SK-N-SH (cell line): ENCODE results near the gene GOLGA6C. TPM values are rescaled to one million over a fixed set of nuclear protein-coding genes. Genes with fewer than 3 reads are reported as not detected.

Experiments
- CTCF ChIA-PET: fragments of 300-600, 350-600 bp; formaldehyde crosslinking; extraction: SDS; loops from one replicate; lab custom pipeline; 2021; lab: Yijun Ruan, JAX
- POLR2A ChIA-PET: fragments of 350-600 bp; sonication (Branson Sonifier 250); formaldehyde crosslinking; extraction: SDS; loops from one replicate; lab custom pipeline; 2020; ENCODE audit warnings: antibody characterized with exemption, inconsistent platforms; lab: Yijun Ruan, JAX
- DNase-seq: peaks from one replicate; pipeline ENCODE4 v3.0.0; 2012
- H2AFZ ChIP-seq: fragments of 200-600 bp; sonication (generic); 2 replicates; pipeline ENCODE4 v1.8.1; 2016; ENCODE audit warnings: antibody characterized with exemption, mild to moderate bottlenecking, low read depth
- H3F3A ChIP-seq: fragments of 200-600 bp; sonication (generic); replicated peaks from 2 replicates; pipeline ENCODE3; 2016; ENCODE audit warnings: antibody characterized with exemption, mild to moderate bottlenecking; ENCODE audit not compliant: insufficient read depth
- H3K27ac ChIP-seq, 2 experiments: fragments of 200-500 bp in 1 of 2; fragments of 200-600 bp in 1 of 2; sonication (Bioruptor generic) in 1 of 2; sonication (generic), shearing (Covaris generic) in 1 of 2; 2 replicates each; pipeline versions ENCODE4 v1.5.1 to v1.6.1; 2014 to 2016; ENCODE audit warnings: low read depth in 2 of 2, inconsistent platforms in 1 of 2, low read length in 1 of 2, mild to moderate bottlenecking in 1 of 2, mixed read lengths in 1 of 2
- H3K27me3 ChIP-seq: fragments of 200-600 bp; sonication (generic), shearing (Covaris generic); 2 replicates; pipeline ENCODE4 v1.6.1; 2016; ENCODE audit warnings: mixed run types; ENCODE audit not compliant: insufficient read depth
- H3K36me3 ChIP-seq, 2 experiments: fragments of 200-500 bp in 1 of 2; fragments of 200-600 bp in 1 of 2; sonication (Bioruptor generic) in 1 of 2; sonication (generic) in 1 of 2; replicated peaks in 1 of 2; 2 replicates each; pipeline versions ENCODE3 to v1.5.1; 2014 to 2016; ENCODE audit warnings: low read length in 1 of 2, mild to moderate bottlenecking in 1 of 2; ENCODE audit not compliant: insufficient read depth in 2 of 2, control insufficient read depth in 1 of 2
- H3K4me1 ChIP-seq, 2 experiments: fragments of 200-500 bp in 1 of 2; fragments of 200-600 bp in 1 of 2; sonication (Bioruptor generic) in 1 of 2; sonication (generic), shearing (Covaris generic) in 1 of 2; 2 replicates each; pipeline versions ENCODE4 v1.5.1 to v1.6.1; 2014 to 2016; ENCODE audit warnings: low read depth in 1 of 2, low read length in 1 of 2, mixed run types in 1 of 2; ENCODE audit not compliant: insufficient read depth in 2 of 2, control insufficient read depth in 1 of 2
- H3K4me2 ChIP-seq: fragments of 200-600 bp; sonication (generic), shearing (Covaris generic); 2 replicates; pipeline ENCODE4 v1.6.1; 2017; ENCODE audit warnings: mixed run types
- H3K4me3 ChIP-seq, 2 experiments: fragments of 200-500 bp in 1 of 2; fragments of 200-600 bp in 1 of 2; sonication (Bioruptor generic) in 1 of 2; sonication (generic), shearing (Covaris generic) in 1 of 2; 2 replicates each; pipeline versions ENCODE4 v1.5.1 to v1.8.1; 2014 to 2016; ENCODE audit warnings: low read depth in 2 of 2, inconsistent platforms in 1 of 2, low read length in 1 of 2, mild to moderate bottlenecking in 1 of 2, mixed read lengths in 1 of 2, moderate library complexity in 1 of 2
- H3K79me2 ChIP-seq: fragments of 200-600 bp; sonication (generic); 2 replicates; pipeline ENCODE4 v1.8.1; 2017; ENCODE audit warnings: mild to moderate bottlenecking; ENCODE audit not compliant: insufficient read depth
- H3K9ac ChIP-seq: fragments of 200-600 bp; sonication (generic); 2 replicates; pipeline ENCODE4 v1.6.1; 2017; ENCODE audit warnings: mixed run types
- H3K9me2 ChIP-seq: fragments of 200-600 bp; sonication (generic); 2 replicates; pipeline ENCODE4 v1.6.1; 2017; ENCODE audit warnings: mixed run types
- H3K9me3 ChIP-seq: fragments of 200-600 bp; sonication (generic); 2 replicates; pipeline ENCODE4 v1.6.1; 2017; ENCODE audit warnings: mixed run types, mild to moderate bottlenecking, moderate library complexity
- H4K20me1 ChIP-seq: fragments of 200-600 bp; sonication (generic); 2 replicates; pipeline ENCODE4 v1.6.1; 2017; ENCODE audit warnings: mild to moderate bottlenecking, mixed run types; ENCODE audit not compliant: insufficient read depth
- CHD2 ChIP-seq: fragments of 150-350 bp; IDR thresholded peaks from 2 replicates; pipeline ENCODE4 v1.6.1; 2018; ENCODE audit warnings: low read length; ENCODE audit not compliant: partially characterized antibody
- EP300 ChIP-seq, 2 experiments: IDR thresholded peaks; 2 replicates each; pipeline versions ENCODE4 v1.4.0 to v1.6.1; 2012; ENCODE audit warnings: borderline replicate concordance in 1 of 2, low read depth in 1 of 2, low read length in 1 of 2
- FOSL2 ChIP-seq: IDR thresholded peaks from 2 replicates; pipeline ENCODE4 v1.4.0; 2012; ENCODE audit warnings: low read depth, mild to moderate bottlenecking, moderate library complexity, borderline replicate concordance
- FOXM1 ChIP-seq: IDR thresholded peaks from 2 replicates; pipeline ENCODE4 v1.4.0; 2012; ENCODE audit warnings: low read depth, mild to moderate bottlenecking
- IRF3 ChIP-seq: fragments of 150-350 bp; IDR thresholded peaks from 2 replicates; pipeline ENCODE4 v1.6.1; 2016; ENCODE audit warnings: mild to moderate bottlenecking, low read depth, low read length
- MEF2A ChIP-seq: IDR thresholded peaks from 2 replicates; pipeline ENCODE4 v1.4.0; 2012; ENCODE audit warnings: low read depth, borderline replicate concordance
- NFIC ChIP-seq: IDR thresholded peaks from 2 replicates; pipeline ENCODE4 v1.4.0; 2012; ENCODE audit warnings: borderline replicate concordance
- PBX3 ChIP-seq: IDR thresholded peaks from 2 replicates; pipeline ENCODE4; 2012
- RCOR1 ChIP-seq: fragments of 150-350 bp; IDR thresholded peaks from 2 replicates; pipeline ENCODE4 v1.6.1; 2017; ENCODE audit warnings: antibody characterized with exemption, low read length
- REST ChIP-seq: IDR thresholded peaks from 2 replicates; pipeline ENCODE4 v1.6.1; 2012; ENCODE audit warnings: mild to moderate bottlenecking, low read depth, low read length, moderate library complexity
- SMC3 ChIP-seq: IDR thresholded peaks from 2 replicates; pipeline ENCODE4 v1.6.1; 2012; ENCODE audit warnings: low read depth, low read length, improper control_type of control experiment
- TAF1 ChIP-seq: IDR thresholded peaks from 2 replicates; pipeline ENCODE4 v1.6.1; 2012; ENCODE audit warnings: low read depth, mild to moderate bottlenecking, low read length, moderate library complexity, borderline replicate concordance
- USF2 ChIP-seq: fragments of 150-350 bp; IDR thresholded peaks from 2 replicates; pipeline ENCODE4 v1.6.1; 2017; ENCODE audit warnings: antibody characterized with exemption, low read length, low read depth, borderline replicate concordance
- YY1 ChIP-seq: IDR thresholded peaks from 2 replicates; pipeline ENCODE4 v1.4.0; 2012; ENCODE audit warnings: low read depth, mild to moderate bottlenecking
- WGBS: methylation state at CpG from one replicate; pipeline ENCODE4 v1.1.6; 2017; ENCODE audit warnings: low lambda C conversion rate; 5-methylcytosine and 5-hydroxymethylcytosine counted together
- polyA plus RNA-seq, 3 experiments: library from polyadenylated mRNA; depleted of rRNA; stranded (reverse); fragments of >200 nt; gene quantifications; 2 replicates each; pipeline ENCODE4 v1.2.3, GENCODE V29; 2012

Gene GOLGA6C
- polyA plus RNA-seq, 1 of the 3 experiments (the other 2 are of a cell fraction): not detected

GRCh38 chr15:75306188-75306587, 48.1 kb downstream of the GOLGA6C start:
- H3K9me2 ChIP-seq: no peaks in the 10 kb centered on the region
- CTCF ChIA-PET: interaction anchor here (1.3 to 1.8 kb wide), 3 partner anchors 102 to 277 kb away, joined by 3 to 4 read pairs (median 4); no protein-coding TSS in a partner anchor
- H3K79me2 ChIP-seq: no peaks in the 10 kb centered on the region
- H3K4me2 ChIP-seq: no peak overlapping the region
- TF ChIP-seq NFIC (no peak), YY1 (no peak), FOXM1 (no peak), PBX3 (no peak), IRF3 (no peak), TAF1 (no peak), CHD2 (no peak), EP300 (IDR thresholded peaks at IDR 0.05; ENCODE audit: borderline replicate concordance in 1 of 2, low read depth in 1 of 2, low read length in 1 of 2) (no peak), SMC3 (no peak), USF2 (no peak), FOSL2 (no peak), MEF2A (no peak), REST (no peak), RCOR1 (no peak)
- H2AFZ ChIP-seq: no peak overlapping the region
- H3K36me3 ChIP-seq: no peaks in the 10 kb centered on the region
- no peaks in the 10 kb centered on the region for H4K20me1 ChIP-seq
- no peak overlapping the region for H3K9ac ChIP-seq
- no peaks in the 10 kb centered on the region for H3K4me1 ChIP-seq
- POLR2A ChIA-PET: no interaction called here
- DNase-seq: no peak
- no peaks in the 10 kb centered on the region for H3K9me3 ChIP-seq
- H3K4me3 ChIP-seq: no peak overlapping the region
- H3K27me3 ChIP-seq: peaks cover 31% of the 10 kb centered on the region; the same call in 1 of the 2 replicates
- no peaks in the 10 kb centered on the region for H3F3A ChIP-seq
- WGBS: 12% methylated on average over 3 of the region's 3 CpGs
- no peak overlapping the region for H3K27ac ChIP-seq
